Endothelial cell of hepatic sinusoid (primary cell): ENCODE data around the gene TFDP1.

Experiments used
- in situ Hi-C: cut with HindIII; loops from 2 replicates; pipeline ENCODE4 v1.10.0; 2017; ENCODE audit warnings: low sequenced_read_pairs

Gene TFDP1

GRCh38 chr13:113644800-113645199 lies 60.2 kb downstream of the TFDP1 start:
- in situ Hi-C loops, result no loop called here

GRCh38 chr13:113645329-113645728 lies 60.8 kb downstream of the TFDP1 start:
- in situ Hi-C loops, result no loop called here

- in situ Hi-C loops, result no loop called here
Measured at GRCh38 chr13:113646376-113646775, 61.8 kb downstream of the TFDP1 start.

GRCh38 chr13:113646921-113647340 lies 62.4 kb downstream of the TFDP1 start:
- in situ Hi-C loops, result no loop called here

- in situ Hi-C loops, result no loop called here
Measured at GRCh38 chr13:113647351-113648215, 63.0 kb downstream of the TFDP1 start.

GRCh38 chr13:113648216-113648610 lies 63.7 kb downstream of the TFDP1 start:
- in situ Hi-C loops, result no loop called here

GRCh38 chr13:113649212-113649611 lies 64.7 kb downstream of the TFDP1 start:
- in situ Hi-C loops, result no loop called here

GRCh38 chr13:113650275-113650674 lies 65.7 kb downstream of the TFDP1 start:
- in situ Hi-C loops, result no loop called here

GRCh38 chr13:113650731-113651148 lies 66.2 kb downstream of the TFDP1 start:
- in situ Hi-C loops, result no loop called here

GRCh38 chr13:113651511-113652403 lies 67.2 kb downstream of the TFDP1 start:
- in situ Hi-C loops, result no loop called here

- in situ Hi-C loops, result no loop called here
Measured at GRCh38 chr13:113652404-113653263, 68.1 kb downstream of the TFDP1 start.

- in situ Hi-C loops, result no loop called here
Measured at GRCh38 chr13:113653264-113654174, 69.0 kb downstream of the TFDP1 start.

- in situ Hi-C loops, result no loop called here
Measured at GRCh38 chr13:113654175-113654560, 69.6 kb downstream of the TFDP1 start.

- in situ Hi-C loops, result no loop called here
Measured at GRCh38 chr13:113654591-113655345, 70.2 kb downstream of the TFDP1 start.

GRCh38 chr13:113655346-113656002 lies 70.9 kb downstream of the TFDP1 start:
- in situ Hi-C loops, result no loop called here

- in situ Hi-C loops, result no loop called here
Measured at GRCh38 chr13:113656003-113656588, 71.5 kb downstream of the TFDP1 start.

GRCh38 chr13:113656831-113657671 lies 72.5 kb downstream of the TFDP1 start:
- in situ Hi-C loops, result no loop called here
